Measurements from ENCODE around the gene ASXL1. TPM values are rescaled to one million over a fixed set of nuclear protein-coding genes. Genes with fewer than 3 reads are reported as not detected.

Gene ASXL1
- total and polyA plus RNA-seq, 2 donors (not counting 1 experiment from before 2014, with no cell fraction given) = 93.0 to 180 TPM

GRCh38 chr20:32395066-32395465 lies 36.9 kb downstream of the ASXL1 start:
- Mint-ChIP-seq H3K27me3 (no peaks in the 10 kb centered on the region), H3K27ac (no peak overlapping the region), H3K4me1 (peaks cover 24% of the 10 kb centered on the region), H3K4me3 (no peak overlapping the region), H3K9me3 (ENCODE audit: insufficient read depth) (peaks cover 10% of the 10 kb centered on the region)
- H3K36me3 ChIP-seq (replicated peaks in 1 of 2; ENCODE audit: control extremely low read depth in 1 of 2, control insufficient read depth in 1 of 2, extremely low read depth in 1 of 2, insufficient read depth in 2 of 2, low read length in 1 of 2) = peaks cover 0 to 17% of the 10 kb centered on the region in 2 experiments
- no peaks in the 10 kb centered on the region for H3K27me3 ChIP-seq (replicated peaks in 1 of 4; ENCODE audit: control extremely low read depth in 1 of 4, control insufficient read depth in 3 of 4, insufficient read depth in 4 of 4, low read length in 3 of 4)
- CTCF ChIA-PET = interaction anchor here (1.6 kb wide), 1 partner anchor 11 kb away, joined by 3 read pairs; no protein-coding TSS in a partner anchor
- H3K4me3 ChIP-seq (ENCODE audit: control extremely low read depth in 1 of 5, extremely low read depth in 1 of 5, insufficient read depth in 1 of 5, low read depth in 2 of 5, low read length in 4 of 5) = no peak overlapping the region
- no peak overlapping the region for H3K9ac ChIP-seq (ENCODE audit: low read length)
- H3K9me3 ChIP-seq (ENCODE audit: control extremely low read depth in 1 of 3, control insufficient read depth in 2 of 3, insufficient read depth in 1 of 3, low read length in 2 of 3) = peaks cover 2 to 10% (median 9%) of the 10 kb centered on the region in 3 donors
- DNase-seq (no peak), ATAC-seq (ENCODE audit: low read depth) (no peak)
- peaks cover 96% of the 10 kb centered on the region for H3K79me2 ChIP-seq (ENCODE audit: control insufficient read depth, insufficient read depth, low read length)
- TF ChIP-seq CTCF (IDR thresholded peaks at IDR 0.05) (no peak), EZH2 (IDR thresholded peaks at IDR 0.05; ENCODE audit: borderline replicate concordance, insufficient read depth, low read depth, low read length, poor library complexity, severe bottlenecking) (no peak)
- intact Hi-C loops (cut with micrococcal nuclease) = no loop called here
- H3K27ac ChIP-seq (ENCODE audit: low read length in 2 of 2) = peak overlapping the region in 1 of 2 donors; percentile 9
- no peak overlapping the region for H2AFZ ChIP-seq (ENCODE audit: insufficient read depth, low read depth, low read length, poor library complexity, severe bottlenecking)
- WGBS (ENCODE audit: insufficient coverage) = no CpG with 5 or more reads among the region's 3 CpGs
- POLR2A ChIA-PET = interaction anchor here (0.6 kb wide), 1 partner anchor 24 kb away, joined by 6 read pairs; no protein-coding TSS in a partner anchor
- H3K4me1 ChIP-seq (ENCODE audit: control insufficient read depth in 2 of 2, insufficient read depth in 2 of 2, low read length in 2 of 2) = peaks cover 0 to 2% of the 10 kb centered on the region in 2 donors
- peaks cover 51% of the 10 kb centered on the region for H4K20me1 ChIP-seq (ENCODE audit: control insufficient read depth, insufficient read depth, low read length, poor library complexity, severe bottlenecking)
- no peak overlapping the region for H3K4me2 ChIP-seq (replicated peaks; ENCODE audit: low read depth, low read length, poor library complexity, severe bottlenecking)

- CTCF ChIA-PET = interaction anchor here (1.6 kb wide), 1 partner anchor 9 kb away, joined by 3 read pairs; no protein-coding TSS in a partner anchor
- Histone ChIP-seq H3K79me2 (ENCODE audit: control insufficient read depth, insufficient read depth, low read length) (peaks cover 95% of the 10 kb centered on the region), H3K4me1 (ENCODE audit: control insufficient read depth in 2 of 2, insufficient read depth in 2 of 2, low read length in 2 of 2) (no peaks in the 10 kb centered on the region), H3K9ac (ENCODE audit: low read length) (no peak overlapping the region), H3K9me3 (ENCODE audit: control extremely low read depth in 1 of 3, control insufficient read depth in 2 of 3, insufficient read depth in 1 of 3, low read length in 2 of 3) (peaks cover 2 to 10% (median 9%) of the 10 kb centered on the region in 3 donors), H4K20me1 (ENCODE audit: control insufficient read depth, insufficient read depth, low read length, poor library complexity, severe bottlenecking) (peaks cover 46% of the 10 kb centered on the region), H3K4me2 (replicated peaks; ENCODE audit: low read depth, low read length, poor library complexity, severe bottlenecking) (no peak overlapping the region), H3K27ac (ENCODE audit: low read length in 2 of 2) (no peak overlapping the region), H3K36me3 (replicated peaks in 1 of 2; ENCODE audit: control extremely low read depth in 1 of 2, control insufficient read depth in 1 of 2, extremely low read depth in 1 of 2, insufficient read depth in 2 of 2, low read length in 1 of 2) (peaks cover 4 to 17% of the 10 kb centered on the region in 2 experiments), H2AFZ (ENCODE audit: insufficient read depth, low read depth, low read length, poor library complexity, severe bottlenecking) (no peak overlapping the region), H3K4me3 (ENCODE audit: control extremely low read depth in 1 of 5, extremely low read depth in 1 of 5, insufficient read depth in 1 of 5, low read depth in 2 of 5, low read length in 4 of 5) (no peak overlapping the region), H3K27me3 (replicated peaks in 1 of 4; ENCODE audit: control extremely low read depth in 1 of 4, control insufficient read depth in 3 of 4, insufficient read depth in 4 of 4, low read length in 3 of 4) (no peaks in the 10 kb centered on the region)
- POLR2A ChIA-PET = no interaction called here
- no peak overlapping the region for H3K4me3 Mint-ChIP-seq
- TF ChIP-seq CTCF (IDR thresholded peaks at IDR 0.05) = no peak
- TF ChIP-seq EZH2 (IDR thresholded peaks at IDR 0.05; ENCODE audit: borderline replicate concordance, insufficient read depth, low read depth, low read length, poor library complexity, severe bottlenecking) = no peak
- no peaks in the 10 kb centered on the region for H3K27me3 Mint-ChIP-seq
- peaks cover 19% of the 10 kb centered on the region for H3K4me1 Mint-ChIP-seq
- H3K9me3 Mint-ChIP-seq (ENCODE audit: insufficient read depth) = peaks cover 10% of the 10 kb centered on the region
- no peak for DNase-seq
- no peak for ATAC-seq (ENCODE audit: low read depth)
- no peak overlapping the region for H3K27ac Mint-ChIP-seq
- intact Hi-C loops (cut with micrococcal nuclease) = no loop called here
- no CpG with 5 or more reads among the region's 3 CpGs for WGBS (ENCODE audit: insufficient coverage)
Observed at GRCh38 chr20:32396646-32397160, 38.6 kb downstream of the ASXL1 start.
